HUDEP-2 (cell line): ENCODE results near the gene EHD1.
A peak's percentile ranks its signal among the peaks of the same experiment; 100 is the strongest.

Experiments
- DNase-seq, 76 experiments: peaks; one replicate each; lab custom pipeline; 2025; ENCODE audit not compliant: unreplicated experiment in 76 of 76; lab: John Stamatoyannopoulos, UW

EHD1 gene

DNA sequence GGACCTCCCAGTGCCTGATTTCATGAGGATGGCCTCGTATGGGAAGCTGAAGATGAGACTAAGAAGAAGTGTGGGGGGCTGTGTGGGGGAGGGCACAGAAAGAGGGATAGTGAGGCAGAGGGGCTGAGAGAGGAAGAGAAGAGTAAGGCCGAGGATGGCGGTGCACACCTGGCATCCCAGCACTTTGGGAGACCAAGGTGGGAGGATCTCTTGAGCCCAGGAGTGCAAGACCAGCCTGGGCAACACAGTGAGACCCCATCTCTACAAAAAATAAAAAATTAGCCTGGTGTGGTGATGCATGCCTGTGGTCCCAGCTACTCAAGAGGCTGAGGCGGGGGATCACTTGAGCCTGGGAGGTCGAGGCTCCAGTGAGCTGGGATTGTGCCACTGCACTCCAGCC is 13.5 kb upstream of the EHD1 start:
- no peak for DNase-seq

DNA sequence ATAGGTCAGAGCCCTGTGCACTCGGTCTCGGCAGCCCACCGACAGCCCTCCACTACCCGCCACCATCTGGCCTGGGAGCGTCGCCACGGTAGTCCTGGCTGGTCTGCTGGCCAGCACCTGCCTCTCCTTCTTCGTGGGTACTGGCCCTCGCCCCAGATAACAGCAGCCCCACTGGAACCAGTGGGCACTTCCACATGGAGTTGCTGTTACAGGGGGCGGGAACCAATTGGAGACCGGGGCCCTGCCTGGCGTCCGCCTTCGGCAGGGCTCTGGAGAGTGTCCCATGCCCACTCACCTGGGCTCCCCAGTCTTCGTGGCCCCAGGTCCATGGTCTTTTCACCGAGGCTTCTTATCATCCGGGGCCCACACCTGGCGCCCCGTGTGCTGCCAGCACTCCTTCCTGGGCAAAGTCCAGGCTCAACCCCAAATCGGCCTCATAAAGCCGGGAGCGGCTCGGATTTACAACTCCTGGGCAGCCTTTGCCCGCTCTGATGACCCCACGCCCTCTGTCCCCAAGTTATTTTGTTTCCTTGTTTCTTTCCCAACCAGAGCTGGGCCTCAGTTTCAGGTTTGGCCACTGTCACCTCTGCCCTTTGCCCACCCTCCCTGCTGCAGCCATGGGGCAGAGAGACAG is 12.9 kb upstream of the EHD1 start:
- no peak for DNase-seq

DNA sequence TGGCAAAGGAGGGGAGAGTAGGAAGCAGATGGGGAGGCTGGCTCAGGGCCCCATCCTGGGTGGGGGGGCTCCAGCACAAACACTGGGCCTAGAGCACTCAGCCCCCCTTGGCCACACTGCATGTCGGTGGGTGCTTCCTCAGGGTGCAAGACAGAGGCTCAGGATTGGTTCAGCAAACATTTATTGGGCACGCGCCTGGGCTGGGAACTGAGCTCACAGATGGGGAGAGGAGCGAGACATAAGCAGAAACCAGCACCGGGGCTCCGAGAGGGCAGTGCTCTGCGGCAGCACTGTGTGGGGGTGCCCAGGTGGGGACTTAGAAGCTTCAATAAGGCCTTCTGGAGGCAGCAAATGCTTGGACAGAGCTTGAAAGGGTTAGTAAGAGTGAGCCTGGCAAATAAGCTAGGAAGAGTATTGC is 12.1 kb upstream of the EHD1 start:
- DNase-seq, result no peak

DNA sequence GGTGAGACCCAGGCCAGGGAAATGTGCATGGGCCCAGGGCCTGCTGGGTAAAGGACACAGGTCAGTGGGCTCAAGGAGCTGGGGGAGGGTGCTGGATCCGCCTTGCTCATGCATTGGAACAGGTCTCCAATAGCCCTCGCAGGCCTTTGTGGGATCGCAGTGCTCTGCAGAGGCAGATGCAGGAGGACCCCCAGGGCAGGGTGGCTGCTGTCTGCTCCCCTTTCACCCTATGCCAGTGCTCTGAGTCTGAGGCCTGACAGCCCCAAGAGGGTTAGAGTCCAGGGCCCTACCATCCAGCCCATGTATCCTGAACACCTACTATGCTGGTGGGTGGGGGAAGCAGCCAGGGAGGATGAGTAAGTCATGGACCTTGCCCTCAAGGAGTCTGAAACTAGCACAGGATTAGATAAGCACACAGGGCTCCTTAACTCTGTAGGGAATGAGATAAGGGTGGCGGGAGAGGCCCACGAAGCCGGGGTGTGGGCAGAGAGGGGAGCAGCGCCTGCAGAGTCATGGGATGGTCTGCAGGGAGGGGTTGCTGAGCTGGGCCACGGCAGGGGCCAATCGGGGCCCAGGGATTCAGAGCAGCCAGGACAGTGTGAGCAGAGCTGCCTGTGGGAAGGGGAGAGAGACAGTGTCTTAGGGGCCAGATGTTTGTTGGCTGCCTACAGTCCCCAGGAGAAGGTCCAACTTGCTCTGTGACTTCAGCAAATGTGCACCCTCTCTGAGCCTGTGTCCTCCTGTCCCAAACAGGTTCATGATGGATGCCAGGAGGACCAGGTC is 10.5 kb upstream of the EHD1 start:
- DNase-seq, result peak in 75 of 76 experiments; percentile 84 to 99 (median 94)

DNA sequence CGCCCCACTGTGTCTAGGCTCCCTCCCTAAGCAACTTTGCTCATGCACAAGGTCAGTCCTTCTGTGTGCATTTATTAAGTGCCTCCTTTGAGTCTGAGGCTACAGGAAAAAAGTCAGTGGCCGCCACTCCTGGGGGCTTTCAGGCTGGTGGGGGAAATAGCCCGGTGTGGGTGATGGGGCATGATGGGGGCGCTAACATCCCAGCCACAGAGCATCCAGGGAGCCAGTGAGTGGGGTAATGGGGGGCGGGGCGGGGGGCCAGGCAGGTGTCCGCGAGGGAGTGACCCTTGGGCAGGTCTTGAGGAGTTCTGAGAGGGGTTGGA is 9.9 kb upstream of the EHD1 start:
- DNase-seq, result no peak

DNA sequence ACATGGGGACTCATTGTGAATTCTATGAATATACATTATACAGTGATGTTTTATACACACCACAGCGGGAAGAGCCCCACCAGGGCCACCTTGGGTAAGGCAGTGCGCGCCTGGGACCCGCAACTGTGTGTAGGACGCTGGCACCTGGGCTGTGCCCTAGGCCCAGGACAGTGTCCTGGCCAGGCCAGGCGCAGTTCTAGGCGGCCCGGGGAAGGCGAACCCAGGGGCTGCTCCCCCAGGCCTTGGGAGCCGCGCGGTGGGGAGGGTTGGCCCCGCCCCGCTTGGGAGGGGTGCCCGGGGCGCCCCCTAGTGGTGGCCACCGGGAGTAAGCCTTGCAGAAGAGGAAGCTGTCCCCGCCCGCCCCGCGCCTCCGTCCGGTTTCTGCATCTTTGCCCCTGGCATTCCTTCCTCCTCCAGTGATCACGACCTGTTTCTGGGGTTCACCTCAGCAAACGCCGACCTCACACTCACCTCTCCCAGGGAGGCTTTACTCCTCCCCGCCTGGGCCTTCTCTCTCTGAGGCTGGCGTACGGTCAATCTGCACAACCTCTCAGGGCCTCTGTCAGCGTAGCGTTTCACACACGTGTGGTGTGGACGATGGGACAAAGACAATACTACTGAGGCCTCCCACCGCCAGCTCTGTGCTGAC is 9.5 kb upstream of the EHD1 start:
- peak in 70 of 76 experiments; percentile 21 to 89 (median 74) for DNase-seq

DNA sequence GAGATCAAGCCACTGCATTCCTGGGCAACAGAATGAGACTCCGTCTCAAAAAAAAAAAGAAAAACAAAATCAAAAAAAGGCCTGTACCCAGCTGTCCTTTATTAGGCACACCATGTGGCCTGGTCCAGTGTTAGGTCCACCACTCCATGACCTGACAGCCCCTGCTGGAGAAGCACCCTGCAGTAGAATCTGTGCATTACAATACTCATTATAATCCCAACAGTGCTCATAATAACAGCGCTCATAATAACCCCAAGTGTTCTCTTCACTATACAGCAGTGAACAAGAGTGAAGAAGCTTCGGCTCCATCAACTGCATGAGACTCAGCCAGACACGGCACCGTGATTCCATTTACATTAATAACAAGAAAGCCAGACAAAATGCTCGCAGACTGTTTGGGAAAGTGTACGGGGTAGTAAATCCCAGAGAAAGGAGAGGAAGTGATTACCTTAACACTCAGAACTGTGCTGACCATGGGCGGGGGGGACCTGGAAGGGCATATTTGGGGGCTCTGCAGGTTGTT is 8.9 kb upstream of the EHD1 start:
- DNase-seq, result no peak

DNA sequence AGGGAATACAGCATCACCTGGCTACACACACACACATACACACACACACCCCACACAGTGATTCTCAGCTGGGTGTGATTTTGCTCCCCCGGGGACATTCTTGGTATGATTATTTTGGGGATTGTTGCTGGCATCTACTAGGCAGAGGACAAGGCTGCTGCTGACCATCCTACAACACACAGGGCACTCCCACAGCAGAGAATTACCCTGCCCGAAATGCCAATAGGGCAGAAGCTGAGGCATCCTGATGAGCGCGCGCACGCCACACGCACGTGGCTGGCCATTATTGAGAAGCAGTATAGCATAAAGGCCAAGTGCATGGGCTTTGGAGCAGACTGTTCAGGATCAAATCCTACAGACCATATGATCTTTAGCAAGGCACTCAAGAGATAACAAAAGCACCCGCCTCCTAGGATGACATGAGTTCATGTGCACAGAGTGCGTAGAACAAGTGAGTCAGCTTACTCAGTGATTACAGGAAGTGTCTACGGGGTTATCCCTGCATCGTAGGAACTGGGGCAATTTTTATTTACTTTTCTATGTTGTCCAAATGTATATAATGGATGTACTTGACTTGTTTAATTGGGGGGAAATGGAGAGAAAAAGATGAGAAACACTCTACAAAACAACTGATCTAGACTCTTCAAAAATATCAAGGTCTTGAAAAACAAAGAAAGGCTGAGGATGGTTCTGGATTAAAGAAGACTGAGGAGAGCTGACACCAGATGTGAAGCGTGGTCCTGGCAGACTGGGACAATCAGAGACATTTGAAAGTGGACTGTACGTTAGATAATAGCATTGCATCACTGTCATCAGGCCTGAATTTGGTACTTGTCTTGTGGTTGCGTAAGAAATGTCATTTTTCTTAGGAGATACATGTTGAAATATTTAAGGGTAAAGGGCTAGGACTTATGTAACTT is 7.2 kb upstream of the EHD1 start:
- DNase-seq, result peak in 71 of 76 experiments; percentile 22 to 89 (median 68)

DNA sequence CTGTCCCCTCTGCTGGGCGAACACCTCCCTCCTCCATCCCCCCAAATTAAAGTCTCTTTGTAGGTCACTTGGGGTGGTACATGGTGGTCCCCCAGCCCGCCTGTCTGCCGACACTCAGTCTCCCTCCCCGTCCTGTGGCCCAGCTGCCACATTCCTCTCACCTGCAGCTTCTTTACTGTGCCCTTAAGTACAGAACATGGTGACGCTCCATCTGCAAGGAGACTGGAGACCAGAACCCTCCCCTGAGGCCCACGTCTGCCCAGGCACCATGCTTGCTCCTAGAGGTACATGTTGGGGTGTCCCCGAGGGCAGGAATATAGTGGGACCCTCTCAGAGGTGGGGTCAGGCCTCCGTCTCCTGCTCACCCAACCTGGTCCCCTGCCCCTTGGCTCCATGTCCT is 5.6 kb upstream of the EHD1 start:
- no peak for DNase-seq

DNA sequence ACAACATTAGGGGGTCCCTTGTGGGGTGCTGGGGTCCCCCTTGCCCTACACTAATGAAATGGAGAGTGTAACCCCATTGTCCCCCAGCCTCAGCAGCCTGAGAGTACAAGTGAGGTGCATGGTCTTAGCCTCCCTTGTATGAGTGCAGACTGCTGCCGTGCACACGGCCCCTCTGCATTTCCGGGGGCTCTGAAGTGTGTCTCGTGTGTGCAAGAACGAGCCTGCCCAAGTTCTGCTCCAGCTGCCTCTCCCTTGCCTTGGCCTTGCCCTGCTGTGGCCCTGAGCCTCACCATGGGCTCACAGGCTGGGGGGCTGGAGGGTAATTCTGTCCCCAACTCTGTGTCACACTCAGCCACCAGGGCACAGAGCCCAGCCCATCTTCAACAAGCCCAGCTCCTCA is 5.2 kb upstream of the EHD1 start:
- DNase-seq, result no peak

DNA sequence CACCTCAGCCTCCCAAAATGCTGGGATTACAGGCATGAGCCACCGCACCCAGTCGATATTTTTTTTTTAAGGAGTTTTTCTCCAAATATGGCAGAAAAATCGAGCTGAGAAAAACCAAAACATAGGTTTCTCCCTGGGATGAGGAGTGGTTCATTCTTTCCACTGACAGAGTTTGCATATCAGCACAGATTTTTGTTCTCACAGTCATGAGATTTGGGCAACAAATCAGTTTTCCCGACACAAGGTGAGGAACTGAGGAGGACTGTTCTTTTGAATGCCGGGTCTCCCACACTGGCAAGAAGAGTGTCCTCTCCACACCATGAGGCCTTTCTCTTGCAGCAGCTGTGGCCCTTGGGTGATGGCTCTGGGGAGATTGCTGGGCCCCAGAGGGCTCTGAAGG is 3.8 kb upstream of the EHD1 start:
- no peak for DNase-seq

DNA sequence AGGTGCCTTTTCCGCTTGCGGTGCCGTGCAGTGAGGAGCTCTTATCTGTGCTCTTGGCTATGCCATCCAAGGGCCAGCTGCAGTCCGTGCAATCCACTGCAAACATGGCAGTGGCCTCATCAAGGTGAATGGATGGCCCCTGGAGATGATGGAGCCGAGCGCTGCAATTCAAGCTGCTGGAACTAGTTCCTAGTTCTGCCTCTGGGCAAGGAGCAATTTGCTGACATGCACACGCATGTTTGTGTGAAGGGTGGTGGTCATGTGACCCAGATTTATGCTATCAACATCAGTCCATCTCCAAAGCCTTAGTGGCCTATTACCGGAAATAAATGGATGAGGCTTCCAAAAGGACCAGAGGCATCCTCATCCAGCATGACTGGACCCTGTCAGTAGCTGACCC is 3.1 kb upstream of the EHD1 start:
- no peak for DNase-seq

DNA sequence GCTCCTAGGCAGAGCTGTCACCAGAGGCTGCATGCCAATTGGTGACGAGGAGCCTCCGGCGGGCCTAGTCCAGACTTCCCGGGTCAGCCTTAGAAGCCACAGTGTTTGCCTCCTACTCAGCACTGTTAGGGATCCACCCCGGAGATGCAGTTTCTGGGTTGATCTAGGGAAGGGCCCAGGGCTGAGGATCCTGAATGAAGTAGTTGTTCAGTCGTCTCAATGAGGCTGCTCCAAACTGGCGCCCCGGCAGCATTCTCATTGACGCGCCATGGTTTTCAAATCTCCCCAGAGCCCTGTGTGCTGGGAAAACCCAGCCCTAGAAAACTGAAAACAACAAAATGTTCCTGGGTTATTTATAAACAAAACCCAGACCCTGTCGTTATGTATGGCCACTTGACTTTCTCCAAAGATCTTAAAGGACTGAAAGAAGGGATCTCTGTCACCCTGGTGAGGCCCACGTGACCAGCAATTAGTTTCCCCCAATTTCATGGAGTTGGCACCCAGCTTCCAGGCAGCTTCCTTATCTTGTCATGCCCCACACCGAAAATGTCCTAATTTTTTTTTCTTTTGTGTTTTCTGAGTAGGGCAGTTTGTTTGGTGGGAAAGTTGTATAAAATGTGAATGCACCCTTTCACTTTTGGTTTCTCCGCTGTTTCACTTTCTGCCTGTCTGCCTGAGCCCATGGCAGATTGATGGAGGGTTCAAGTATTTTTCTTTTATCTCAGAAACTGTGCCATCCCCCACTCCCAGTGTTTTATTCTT is 2.0 kb upstream of the EHD1 start:
- DNase-seq, result no peak

DNA sequence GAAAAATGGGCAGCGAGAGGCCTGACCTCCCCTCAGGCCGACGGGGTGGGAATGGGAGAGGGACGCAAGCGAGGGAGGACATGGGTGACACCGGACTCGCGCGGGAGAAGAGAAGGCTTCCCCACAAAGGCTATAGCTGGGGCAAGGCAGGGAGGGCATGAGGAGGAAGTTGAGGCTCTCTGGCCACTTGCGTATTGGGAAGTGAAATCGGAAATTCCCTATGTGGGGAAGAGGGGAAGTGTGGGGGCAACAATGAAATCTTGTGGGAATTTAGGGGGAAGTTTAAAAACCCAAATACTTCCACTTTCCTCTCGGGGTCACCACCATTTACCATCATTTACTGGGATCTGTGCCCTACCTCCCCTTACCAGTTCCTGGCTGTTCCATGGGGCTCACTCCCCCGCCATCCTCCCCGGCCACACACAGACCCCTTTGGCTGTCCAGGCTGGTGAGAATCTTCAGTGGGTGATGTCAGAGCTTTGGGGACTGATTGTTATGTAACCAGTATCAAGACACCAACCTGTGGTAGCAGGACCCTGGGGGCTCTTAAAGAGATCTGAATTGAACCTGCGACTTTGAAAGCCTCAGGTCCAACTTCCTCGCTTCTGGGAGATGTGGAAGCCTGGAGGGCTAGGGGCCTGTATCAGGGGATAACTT is 951 bp upstream of the EHD1 start:
- DNase-seq, result no peak

DNA sequence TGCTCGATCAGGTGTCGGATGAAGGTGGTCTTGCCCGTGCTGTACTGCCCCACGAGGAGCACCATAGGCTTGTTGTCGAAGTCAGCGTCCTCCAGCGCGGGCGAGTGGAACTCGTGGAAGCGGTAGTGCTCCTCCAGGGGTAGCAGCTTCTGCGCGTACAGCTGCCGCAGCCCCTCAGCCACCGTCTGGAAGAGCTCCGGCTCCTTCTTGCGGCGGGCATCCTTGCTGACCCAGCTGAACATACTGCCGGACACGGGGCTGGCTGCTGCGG is 263 bp downstream of the EHD1 start:
- peak in 6 of 76 experiments; percentile 42 to 61 (median 54) for DNase-seq

DNA sequence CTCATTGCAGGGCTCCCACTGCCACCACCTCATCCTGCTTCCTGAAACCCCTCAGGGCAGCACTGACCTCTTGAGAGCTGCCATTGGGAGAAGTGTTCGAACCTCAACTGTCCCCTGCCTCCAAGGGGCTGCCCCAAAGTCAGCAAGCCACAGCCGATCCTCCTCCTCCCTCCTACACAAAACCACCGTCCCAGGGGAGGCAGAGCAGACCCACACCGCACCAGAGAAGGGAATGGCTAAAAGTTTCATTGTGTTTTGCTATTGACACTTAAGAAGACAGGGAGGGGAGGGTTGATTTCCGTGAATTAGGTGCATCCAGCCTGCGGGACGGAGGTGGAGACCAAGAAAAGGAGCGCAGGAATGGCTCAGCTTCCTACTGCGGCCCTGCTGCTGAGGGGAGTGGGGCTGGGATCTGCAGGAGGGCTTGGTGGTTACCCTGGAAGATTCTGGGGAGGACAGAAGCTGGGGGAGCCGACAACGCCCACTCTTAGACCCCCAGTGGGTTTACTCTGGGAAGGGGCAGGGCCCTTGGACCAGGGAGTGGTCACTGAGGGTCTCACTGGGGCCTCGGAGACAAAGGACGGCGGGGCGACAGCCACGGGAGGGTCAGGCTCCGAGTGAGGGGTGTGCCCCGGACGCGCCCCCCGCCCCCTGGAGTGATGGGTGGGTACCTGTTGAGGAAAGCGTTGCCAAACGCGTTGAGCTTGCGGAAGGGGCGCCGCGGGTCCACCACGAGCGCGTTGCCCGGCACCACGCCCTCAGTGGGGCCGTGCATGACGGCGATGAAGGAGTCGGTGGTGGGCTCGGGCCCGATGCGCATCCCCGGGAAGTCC is 815 bp downstream of the EHD1 start:
- no peak for DNase-seq

DNA sequence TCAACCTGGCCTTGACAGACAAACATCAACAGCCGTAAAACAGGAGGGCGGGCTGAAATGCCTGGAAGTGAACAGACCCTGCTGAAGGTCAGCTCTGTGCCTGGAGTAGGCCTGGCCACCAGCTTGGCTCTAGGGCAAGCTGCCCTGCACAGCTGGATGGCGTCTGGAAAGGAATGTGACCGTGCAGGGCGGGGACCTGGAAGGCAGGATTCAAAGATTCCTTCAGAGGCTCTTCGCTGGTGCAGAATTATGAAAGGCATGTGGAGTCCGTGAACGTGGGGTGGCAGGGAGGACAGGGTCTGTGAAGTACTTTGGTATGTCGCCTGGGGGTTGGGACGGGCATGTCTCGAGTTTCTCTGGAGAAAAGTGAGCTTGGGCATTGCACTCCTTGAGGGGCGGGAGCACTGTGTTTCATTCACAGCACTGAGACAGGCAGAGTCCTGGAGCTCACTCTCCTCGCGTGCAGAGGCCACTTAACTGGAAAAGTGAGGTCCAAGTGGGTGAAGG is 1.5 kb downstream of the EHD1 start:
- no peak for DNase-seq

DNA sequence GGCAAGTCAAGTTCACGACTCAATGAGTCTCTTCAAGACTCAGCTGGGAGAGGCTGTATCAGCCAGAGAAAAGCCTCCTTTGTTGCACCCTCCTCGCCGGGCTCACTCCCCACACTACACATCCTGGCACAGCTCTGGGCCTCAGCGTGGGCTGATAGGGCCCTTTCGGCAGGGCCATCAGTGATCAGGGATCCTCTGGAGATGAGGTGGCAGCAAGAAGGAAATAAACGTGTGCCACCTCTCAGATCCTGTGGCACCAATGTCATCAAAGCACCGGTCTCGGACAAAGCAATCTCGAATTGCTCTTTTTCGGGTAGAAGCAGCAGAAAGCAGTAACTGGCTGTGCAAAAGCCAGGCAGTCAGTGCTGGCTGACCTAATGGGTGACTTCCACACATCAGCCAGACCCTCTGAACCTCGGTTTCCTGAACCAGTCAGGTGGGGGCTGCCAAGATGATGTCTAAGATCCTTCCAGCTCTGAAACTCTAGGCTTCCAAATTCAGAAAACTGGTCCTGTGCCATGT is 2.1 kb downstream of the EHD1 start:
- DNase-seq, result no peak
